Natural killer cell (primary cell): ENCODE measurements around the gene CCDC88A. TPM values are rescaled to one million over a fixed set of nuclear protein-coding genes. Genes with fewer than 3 reads are reported as not detected.
A peak's percentile ranks its signal among the peaks of the same experiment; 100 is the strongest.
"Not testable (repeated sequence)": the region's sequence is repeated elsewhere in the genome, so short reads cannot be mapped to it uniquely, and the experiment has no call there.

ENCODE experiments used
- ATAC-seq, 3 donors: fragments of 150-1000 bp in 2 of 3; fragments of 200-7000 bp in 1 of 3; cut with Tn5 transposase; 1 replicate in 1 of 3; 2 replicates in 2 of 3; pipeline ENCODE4 v1.10.0; 2021; ENCODE audit warnings: mild to moderate bottlenecking in 2 of 3, moderate library complexity in 2 of 3
- DNase-seq, 2 donors: peaks; one replicate each; pipeline versions ENCODE4 v3.0.0 to v3.0.0-alpha.2; 2013 to 2021; ENCODE audit warnings: mixed read lengths in 1 of 2
- H3K27ac ChIP-seq: one replicate; pipeline ENCODE4 v1.5.1; 2013; ENCODE audit warnings: mild to moderate bottlenecking, low read length
- H3K27me3 ChIP-seq: one replicate; pipeline ENCODE4 v1.6.1; 2013; ENCODE audit warnings: low read length; ENCODE audit not compliant: control insufficient read depth, insufficient read depth
- H3K36me3 ChIP-seq: one replicate; pipeline ENCODE4 v1.6.1; 2013; ENCODE audit warnings: low read length; ENCODE audit not compliant: control insufficient read depth, insufficient read depth
- H3K4me1 ChIP-seq: one replicate; pipeline ENCODE4 v1.6.1; 2013; ENCODE audit warnings: low read length; ENCODE audit not compliant: control insufficient read depth, insufficient read depth
- H3K4me3 ChIP-seq: one replicate; pipeline ENCODE4 v1.5.1; 2013; ENCODE audit warnings: low read length
- H3K9me3 ChIP-seq: one replicate; pipeline ENCODE4 v1.6.1; 2013; ENCODE audit warnings: low read length; ENCODE audit not compliant: control insufficient read depth, insufficient read depth
- H3K27ac Mint-ChIP-seq, 2 donors: one replicate each; pipeline ENCODE4 v1.8.0; 2022; ENCODE audit warnings: mild to moderate bottlenecking in 2 of 2, mixed read lengths in 2 of 2, moderate library complexity in 1 of 2
- H3K27me3 Mint-ChIP-seq, 2 donors: one replicate each; pipeline ENCODE4 v1.8.0; 2022; ENCODE audit warnings: low read depth in 2 of 2, mixed read lengths in 2 of 2
- H3K36me3 Mint-ChIP-seq: one replicate; pipeline ENCODE4 v1.8.0; 2022; ENCODE audit warnings: mixed read lengths
- H3K4me1 Mint-ChIP-seq, 2 donors: one replicate each; pipeline ENCODE4 v1.8.0; 2022; ENCODE audit warnings: mixed read lengths in 2 of 2
- H3K4me3 Mint-ChIP-seq: one replicate; pipeline ENCODE4 v1.8.0; 2022; ENCODE audit warnings: mild to moderate bottlenecking, moderate library complexity, mixed read lengths
- H3K9me3 Mint-ChIP-seq, 2 donors: one replicate each; pipeline ENCODE4 v1.8.0; 2022; ENCODE audit warnings: mixed read lengths in 2 of 2
- CTCF ChIP-seq: fragments of 200-600 bp; IDR thresholded peaks from one replicate; pipeline ENCODE4 v1.8.0; 2022; ENCODE audit warnings: antibody characterized with exemption
- WGBS: methylation state at CpG from one replicate; pipeline ENCODE4 v1.1.7; 2013; ENCODE audit warnings: missing lambda C conversion rate; ENCODE audit not compliant: insufficient coverage; 5-methylcytosine and 5-hydroxymethylcytosine counted together
- intact Hi-C: fragments of 100-400 bp; cut with micrococcal nuclease; formaldehyde crosslinking; loops from one replicate; pipeline ENCODE4 v1.14.2; 2022
- total RNA-seq, 4 donors: library from RNA; stranded (reverse); fragments of 120-200 nt in 1 of 4; gene quantifications; one replicate each; pipeline versions ENCODE4 v1.2.3 to v1.2.4, GENCODE V29; 2013 to 2022

Gene CCDC88A
- total RNA-seq, 3 donors from 2014 or later (not counting 1 experiment from before 2014, with no cell fraction given) = 20.4 to 39.0 (median 26.4) TPM

GRCh38 chr2:55277310-55277709 is 142.3 kb downstream of the CCDC88A start:
- WGBS = 97% methylated on average over 2 of the region's 3 CpGs
- H3K27ac Mint-ChIP-seq = no peak overlapping the region
- H3K9me3 Mint-ChIP-seq = no peaks in the 10 kb centered on the region
- no peak for DNase-seq
- no peak overlapping the region for H3K4me3 Mint-ChIP-seq
- intact Hi-C loops = no loop called here
- no peak for ATAC-seq
- Histone ChIP-seq H3K27me3 (no peaks in the 10 kb centered on the region), H3K9me3 (no peaks in the 10 kb centered on the region), H3K4me1 (peaks cover 5% of the 10 kb centered on the region), H3K36me3 (no peaks in the 10 kb centered on the region), H3K27ac (no peak overlapping the region), H3K4me3 (no peak overlapping the region)
- H3K36me3 Mint-ChIP-seq = no peaks in the 10 kb centered on the region
- H3K27me3 Mint-ChIP-seq = peaks cover 0 to 2% of the 10 kb centered on the region in 2 donors
- H3K4me1 Mint-ChIP-seq = peaks cover 1 to 4% of the 10 kb centered on the region in 2 donors
- TF ChIP-seq CTCF = no peak

GRCh38 chr2:55274346-55274745 is 145.3 kb downstream of the CCDC88A start:
- H3K4me3 ChIP-seq, ATAC-seq, H3K36me3 Mint-ChIP-seq, H3K27me3 ChIP-seq, DNase-seq, H3K4me1 Mint-ChIP-seq, intact Hi-C loops, H3K27ac ChIP-seq, H3K27me3 Mint-ChIP-seq, H3K4me3 Mint-ChIP-seq, H3K27ac Mint-ChIP-seq, H3K9me3 ChIP-seq, H3K9me3 Mint-ChIP-seq, H3K36me3 ChIP-seq: not testable (repeated sequence)
- H3K4me1 ChIP-seq = peaks cover 11% of the 10 kb centered on the region
- WGBS = 92% methylated on average over 1 of the region's 2 CpGs

DNA sequence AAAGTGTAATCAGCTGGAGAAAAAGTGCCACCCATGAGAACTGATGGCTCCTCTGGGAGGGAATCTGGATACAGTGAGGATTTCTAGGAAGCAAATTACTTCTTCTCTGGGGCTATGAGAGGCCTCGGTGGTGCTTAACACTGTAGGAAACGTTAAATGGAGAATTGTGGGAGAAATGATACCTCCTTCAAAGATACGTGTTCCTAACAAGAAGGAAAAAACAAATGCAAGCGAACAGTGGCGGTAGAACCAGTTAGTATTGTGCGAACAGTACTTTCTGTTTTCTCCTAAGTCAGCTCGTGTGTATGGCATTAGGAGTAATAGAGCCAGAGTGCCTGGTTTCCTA is 150.0 kb downstream of the CCDC88A start:
- peaks cover 0 to 2% of the 10 kb centered on the region in 2 donors for H3K27me3 Mint-ChIP-seq
- Histone ChIP-seq H3K27me3 (no peaks in the 10 kb centered on the region), H3K27ac (peak overlapping the region; percentile 83), H3K36me3 (no peaks in the 10 kb centered on the region), H3K4me3 (peak overlapping the region; percentile 60), H3K4me1 (peaks cover 11% of the 10 kb centered on the region), H3K9me3 (no peaks in the 10 kb centered on the region)
- TF ChIP-seq CTCF = no peak
- no peaks in the 10 kb centered on the region for H3K36me3 Mint-ChIP-seq
- peak overlapping the region; percentile 100 for H3K4me3 Mint-ChIP-seq
- ATAC-seq (no peak), DNase-seq (peak in 1 of 2 donors; percentile 42)
- no peaks in the 10 kb centered on the region for H3K9me3 Mint-ChIP-seq
- WGBS = 23% methylated on average over 7 of the region's 7 CpGs
- intact Hi-C loops = loop anchor here (1.0 kb wide), 2 partner anchors 13 to 36 kb away; no protein-coding TSS in a partner anchor
- H3K4me1 Mint-ChIP-seq = peaks cover 17 to 19% of the 10 kb centered on the region in 2 donors
- H3K27ac Mint-ChIP-seq = peak overlapping the region; percentile 86 to 97

DNA sequence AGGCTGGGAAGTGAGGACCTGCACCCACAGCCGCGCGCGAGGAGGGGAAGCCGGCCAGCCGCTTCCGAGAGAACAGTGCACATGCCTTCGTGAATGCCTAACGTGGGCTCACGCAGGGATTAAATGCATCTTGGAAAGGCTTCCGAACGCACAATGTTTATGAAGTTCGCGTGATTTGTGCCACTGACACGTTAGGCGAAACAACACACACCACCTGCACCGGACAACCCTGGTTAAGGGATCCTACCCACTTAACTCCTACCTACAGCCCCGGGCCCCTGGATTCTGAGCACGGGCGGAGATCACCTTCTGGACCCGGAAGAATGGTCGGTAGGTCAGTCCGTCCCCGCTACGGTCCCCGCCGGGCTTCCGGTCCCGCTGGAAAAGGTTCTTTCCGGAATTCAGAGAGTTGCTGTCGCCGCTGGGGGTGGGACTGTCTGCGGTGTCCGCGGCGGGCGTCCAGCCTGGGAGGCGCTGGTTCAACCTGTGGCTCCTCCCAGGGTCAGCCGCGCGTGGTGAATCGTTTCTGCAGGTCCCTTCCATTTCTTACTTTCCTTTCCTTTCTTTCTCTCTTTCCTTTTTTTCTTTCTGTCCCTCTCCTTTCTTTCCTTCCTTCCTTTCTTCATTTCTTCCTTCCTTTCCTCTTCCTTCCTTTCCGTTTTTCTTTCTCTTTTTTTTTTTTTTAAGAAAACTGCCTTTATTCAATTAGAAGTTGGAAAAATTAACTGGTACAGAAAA is 150.6 kb downstream of the CCDC88A start, which contains the start of gene MTIF2:
Gene MTIF2, minus strand, starts transcription at position 325 of the 738 bp plus-strand sequence. CDS start 5,373 bp downstream, outside the sequence.
- Histone ChIP-seq H3K27me3 (no peaks in the 10 kb centered on the region), H3K9me3 (no peaks in the 10 kb centered on the region), H3K27ac (peak within 1 kb of the TSS; percentile 83), H3K36me3 (peaks cover 3% of the 10 kb centered on the region), H3K4me3 (peak within 1 kb of the TSS; percentile 60), H3K4me1 (peaks cover 11% of the 10 kb centered on the region)
- TF ChIP-seq CTCF = no peak
- intact Hi-C loops = loop anchor here (1.0 kb wide), 2 partner anchors 13 to 36 kb away; no protein-coding TSS in a partner anchor
- Mint-ChIP-seq H3K36me3 (no peaks in the 10 kb centered on the region), H3K9me3 (no peaks in the 10 kb centered on the region), H3K27me3 (peaks cover 0 to 2% of the 10 kb centered on the region in 2 donors), H3K27ac (peak within 1 kb of the TSS; percentile 86 to 97), H3K4me1 (peaks cover 17 to 19% of the 10 kb centered on the region in 2 donors), H3K4me3 (peak within 1 kb of the TSS; percentile 100)
- peak; percentile 88 to 91 for DNase-seq
- peak; percentile 94 to 98 (median 98) for ATAC-seq
- under 1% methylated on average over 42 of the region's 43 CpGs for WGBS
